KBM-7 (cell line): ENCODE results near the gene MIB1.
"Not testable (repeated sequence)": the region's sequence is repeated elsewhere in the genome, so short reads cannot be mapped to it uniquely, and the experiment has no call there.

Experiments used
- DNase-seq: peaks from one replicate; pipeline ENCODE4 v3.0.0-alpha.2; 2015
- in situ Hi-C: fragments of 300-500 bp; cut with MboI; formaldehyde crosslinking; loops from 2 replicates; pipeline ENCODE4 v1.14.3; 2020; ENCODE audit warnings: low sequenced_read_pairs, low pct_unique_long_range_greater_than_20kb, mixed read lengths

MIB1 gene

DNA sequence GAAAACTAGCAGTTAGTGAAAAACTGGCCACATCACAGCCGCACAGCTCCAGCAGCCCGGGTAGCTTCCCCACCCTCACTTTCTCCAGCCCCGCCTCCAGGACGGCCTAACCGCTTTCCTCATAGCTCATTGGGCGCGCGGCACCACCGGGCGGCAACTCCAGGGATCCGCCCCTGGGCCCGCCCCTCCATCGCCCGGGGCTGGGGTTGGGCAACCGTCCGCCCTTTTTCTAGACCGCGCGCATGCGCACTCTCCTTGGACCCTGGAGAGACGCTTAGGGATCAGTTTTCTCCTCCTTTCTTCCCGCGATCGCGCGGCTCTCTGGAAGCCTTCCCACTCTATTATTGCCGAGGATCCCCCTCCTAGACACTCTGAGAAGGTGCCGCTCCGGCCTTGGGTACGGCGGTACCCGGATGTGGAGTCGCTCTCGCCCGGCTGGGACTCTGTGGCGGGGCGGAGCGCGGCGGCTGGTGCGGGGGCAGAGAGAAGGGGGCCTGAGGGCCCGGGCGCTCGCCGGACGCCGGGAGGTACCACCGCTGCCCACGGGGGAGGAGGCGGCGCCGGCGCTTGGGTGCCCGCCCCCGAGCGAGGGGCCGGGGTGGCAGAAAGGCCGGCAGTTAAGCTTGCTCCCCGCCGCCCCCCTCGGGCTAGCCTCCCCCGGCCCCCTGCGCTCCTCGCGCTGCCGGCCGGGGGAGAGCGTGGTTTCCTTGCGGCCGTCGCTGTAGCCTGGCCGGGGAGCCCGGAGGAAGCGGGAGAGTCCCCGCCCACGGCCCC, at the start of gene MIB1:
MIB1 (plus strand) TSS at position 255 of the 774 bp plus-strand sequence. CDS start 792 bp downstream, outside the sequence.
- DNase-seq: peak; percentile 99
- in situ Hi-C loops: no loop called here

DNA sequence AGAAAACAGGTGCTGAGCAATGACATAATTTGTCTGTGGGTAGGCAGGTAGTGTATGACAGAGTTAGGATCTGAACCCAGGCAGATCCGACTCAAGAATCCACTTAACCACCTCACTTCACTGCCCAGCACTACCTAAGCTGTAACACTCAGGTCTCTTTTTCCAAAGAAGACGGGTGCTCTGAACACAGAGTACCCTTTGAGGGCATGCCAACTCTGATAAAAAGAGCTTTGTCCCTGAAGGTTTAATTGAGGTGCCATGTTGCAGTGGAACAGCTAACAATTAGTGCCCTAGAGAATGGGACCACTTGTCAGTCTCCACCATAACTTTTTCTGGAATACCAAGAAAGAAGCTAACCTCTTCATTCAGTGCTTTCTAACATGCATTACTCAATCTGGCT, 47.3 kb upstream of the MIB1 start:
- in situ Hi-C loops: no loop called here

DNA sequence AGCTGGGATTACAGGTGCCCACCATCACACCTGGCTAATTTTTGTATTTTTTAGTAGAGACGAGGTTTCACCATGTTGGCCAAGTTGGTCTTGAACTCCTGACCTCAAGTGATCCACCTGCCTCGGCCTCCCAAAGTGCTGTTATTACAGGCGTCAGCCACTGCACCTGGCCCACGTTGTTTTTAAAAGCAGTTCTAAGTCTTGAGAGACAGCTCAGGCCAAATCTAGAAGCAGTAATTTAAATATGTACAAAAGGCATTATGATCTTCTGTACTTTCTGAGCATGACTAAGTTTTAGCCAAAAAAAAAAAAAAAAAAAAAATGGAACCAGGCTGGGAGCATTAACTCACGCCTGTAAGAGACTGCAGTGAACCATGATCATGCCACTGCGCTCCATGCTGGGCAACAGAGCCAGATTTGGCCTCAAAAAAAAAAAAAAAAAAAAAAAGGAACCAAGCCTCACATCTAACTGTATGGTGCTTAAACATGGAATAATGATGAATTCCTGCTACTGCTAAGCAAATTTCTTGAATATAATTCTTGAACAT, 40.0 kb upstream of the MIB1 start:
- in situ Hi-C loops: no loop called here
- DNase-seq: peak; percentile 55

More for the DNA sequence above, 47.3 kb upstream of the MIB1 start:
- no peak for DNase-seq

DNA sequence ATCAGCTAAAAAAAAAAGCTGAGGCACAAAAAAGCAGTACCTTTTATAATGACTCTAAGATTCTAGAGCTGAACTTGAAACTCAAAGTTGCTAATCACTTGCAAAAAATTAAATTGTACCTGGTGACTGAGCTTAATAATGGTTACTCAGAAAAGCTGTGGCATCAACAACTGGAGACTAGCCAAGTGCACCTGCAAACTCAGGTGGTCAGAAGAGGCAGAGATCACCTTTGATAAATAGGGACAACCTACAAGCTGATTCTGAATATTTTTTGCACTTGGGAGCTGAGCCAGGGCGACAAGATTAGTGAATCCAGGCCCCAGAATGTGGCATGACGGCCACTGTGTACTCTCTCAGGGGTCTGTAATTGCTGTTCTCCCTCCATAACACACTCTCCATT, 39.0 kb upstream of the MIB1 start:
- DNase-seq: no peak
- in situ Hi-C loops: no loop called here

DNA sequence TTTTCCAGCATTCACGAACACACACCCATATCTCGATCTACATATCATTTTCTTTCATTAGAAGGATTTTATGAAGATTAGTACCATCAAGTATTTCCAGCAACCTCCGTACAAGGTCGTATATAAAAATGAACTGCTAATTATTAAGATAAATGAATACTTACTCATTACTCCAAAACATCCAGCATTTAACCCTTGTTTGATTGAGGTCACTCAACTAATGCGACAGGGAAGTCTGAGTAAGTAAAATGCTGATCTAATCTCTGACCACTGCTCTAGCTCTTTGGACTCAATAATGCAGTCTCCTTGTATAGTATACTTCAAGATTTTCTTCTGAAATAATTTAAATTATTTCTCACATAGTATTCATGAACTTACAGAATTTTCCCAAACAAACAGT, 38.0 kb upstream of the MIB1 start:
- in situ Hi-C loops: no loop called here
- DNase-seq: no peak

DNA sequence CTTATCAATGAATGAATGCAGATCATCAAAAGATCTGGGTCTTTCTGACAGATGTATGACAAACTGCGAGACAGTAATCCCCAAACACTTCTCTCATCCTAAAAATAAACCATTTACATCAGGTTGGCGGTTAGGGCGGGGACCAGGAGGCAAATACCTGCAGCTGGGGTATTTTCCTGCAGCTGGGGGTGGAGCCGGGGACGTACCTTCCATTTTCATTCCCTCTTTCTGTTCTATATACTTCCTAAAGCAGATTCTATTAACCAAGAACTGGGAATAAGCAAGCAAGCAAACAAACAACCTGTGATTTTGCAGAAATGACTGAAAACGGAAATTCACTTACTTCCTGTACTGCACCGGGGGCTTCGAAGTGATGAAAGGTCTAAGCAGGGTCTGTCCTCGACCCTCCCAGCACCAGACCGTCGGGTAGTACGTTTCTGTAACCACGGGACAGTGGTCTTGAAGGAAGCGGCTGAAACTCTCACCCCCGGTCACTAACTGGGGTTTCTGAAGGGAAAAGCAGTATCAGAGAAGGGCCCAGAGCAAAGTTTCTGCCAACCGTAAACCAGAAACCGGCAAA, 37.3 kb upstream of the MIB1 start:
- in situ Hi-C loops: no loop called here
- DNase-seq: peak; percentile 51

DNA sequence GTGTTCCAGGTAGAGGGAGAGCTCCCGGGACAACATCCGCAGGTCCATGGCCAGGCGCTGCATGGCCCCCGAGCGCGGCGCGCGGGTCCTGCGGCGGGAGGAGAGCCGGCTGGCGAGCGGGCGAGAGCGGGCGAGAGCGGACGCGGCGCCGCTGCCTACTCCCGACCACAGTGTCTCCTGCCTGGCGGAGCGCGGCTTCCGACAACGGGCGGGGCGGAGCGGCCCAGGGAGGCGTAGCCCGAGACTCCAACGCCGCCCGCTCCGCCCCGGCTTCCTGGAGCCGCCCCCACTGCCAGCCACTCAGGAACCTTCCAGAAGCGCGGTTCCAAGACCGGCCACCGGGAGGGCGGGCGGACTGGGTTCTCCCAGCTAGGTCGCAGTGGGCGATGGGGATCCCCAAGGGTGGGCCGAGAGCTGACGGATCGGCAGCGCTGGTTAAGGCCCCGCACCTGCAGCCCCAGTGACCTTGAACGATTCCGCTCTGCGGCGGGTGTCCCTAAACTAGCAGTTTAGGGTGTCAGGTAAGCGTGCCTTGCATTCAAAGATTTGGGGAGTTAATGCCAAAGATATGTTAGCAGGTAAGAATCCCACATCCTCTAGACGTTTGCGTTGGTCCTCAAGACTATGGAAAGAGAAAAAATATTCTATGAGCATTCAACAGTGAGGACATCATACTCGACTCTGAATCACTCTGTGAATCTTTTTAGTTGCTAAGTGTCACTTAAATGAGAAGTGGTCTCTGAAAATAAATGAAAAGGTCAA, 35.8 kb upstream of the MIB1 start, which contains the start of gene ABHD3:
ABHD3 (minus strand) TSS at position 172 of the 762 bp plus-strand sequence; CDS start at position 63, 109 bp downstream.
- peak; percentile 94 for DNase-seq
- in situ Hi-C loops: no loop called here

DNA sequence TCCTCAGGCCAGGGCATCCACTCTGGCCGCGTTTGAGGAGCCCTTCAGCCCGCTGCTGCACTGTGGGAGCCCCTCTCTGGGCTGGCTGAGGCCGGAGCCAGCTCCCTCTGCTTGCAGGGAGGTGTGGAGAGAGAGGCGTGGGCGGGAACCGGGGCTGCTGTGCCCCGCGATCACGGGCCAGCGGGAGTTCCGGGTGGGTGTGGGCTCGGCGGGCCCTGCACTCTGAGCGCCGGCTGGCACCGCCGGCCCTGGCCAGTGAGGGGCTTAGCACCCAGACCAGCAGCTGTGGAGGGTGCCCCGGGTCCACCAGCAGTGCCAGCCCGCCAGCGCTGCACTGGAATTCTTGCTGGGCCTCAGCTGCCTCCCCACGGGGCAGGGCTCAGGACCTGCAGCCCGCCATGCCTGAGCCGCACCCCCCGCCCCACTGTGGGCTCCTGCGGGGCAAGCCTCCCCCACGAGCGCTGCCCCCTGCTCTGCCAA, 34.2 kb upstream of the MIB1 start:
- no peak for DNase-seq
- in situ Hi-C loops: no loop called here

DNA sequence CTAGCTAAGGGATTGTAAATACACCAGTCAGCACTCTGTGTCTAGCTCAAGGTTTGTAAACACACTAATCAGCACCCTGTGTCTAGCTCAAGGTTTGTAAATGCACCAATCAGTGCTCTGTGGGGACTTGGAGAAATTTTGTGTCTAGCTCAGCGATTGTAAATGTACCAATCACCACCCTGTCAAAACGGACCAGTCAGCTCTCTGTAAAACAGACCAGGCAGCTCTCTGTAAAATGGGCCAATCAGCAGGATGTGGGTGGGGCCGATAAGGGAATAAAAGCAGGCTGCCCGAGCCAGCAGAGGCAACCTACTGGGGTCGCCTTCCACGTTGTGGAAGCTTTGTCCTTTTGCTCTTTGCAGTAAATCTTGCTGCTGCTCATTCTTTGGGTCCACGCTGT, 33.5 kb upstream of the MIB1 start:
- in situ Hi-C loops, DNase-seq: not testable (repeated sequence)

DNA sequence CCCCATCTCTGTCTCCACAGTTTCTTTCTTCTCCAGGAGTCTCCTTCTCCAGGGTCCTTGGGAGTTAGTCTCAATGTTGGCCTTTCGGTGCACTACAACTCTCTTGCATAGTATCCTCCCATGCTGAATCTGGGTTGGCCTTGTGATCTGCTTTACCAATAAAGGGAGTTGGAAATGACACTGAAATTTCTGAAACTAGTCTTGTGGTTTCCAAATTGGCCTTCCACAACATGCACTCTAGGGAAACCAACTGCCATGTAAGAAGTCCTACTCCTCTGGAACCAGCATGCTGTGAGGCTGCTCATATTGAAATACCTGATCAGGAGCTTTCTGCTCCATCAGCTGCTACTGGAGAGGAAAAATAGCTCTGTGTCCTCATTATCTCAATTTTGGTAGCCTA, 26.1 kb upstream of the MIB1 start:
- in situ Hi-C loops: no loop called here
- no peak for DNase-seq

DNA sequence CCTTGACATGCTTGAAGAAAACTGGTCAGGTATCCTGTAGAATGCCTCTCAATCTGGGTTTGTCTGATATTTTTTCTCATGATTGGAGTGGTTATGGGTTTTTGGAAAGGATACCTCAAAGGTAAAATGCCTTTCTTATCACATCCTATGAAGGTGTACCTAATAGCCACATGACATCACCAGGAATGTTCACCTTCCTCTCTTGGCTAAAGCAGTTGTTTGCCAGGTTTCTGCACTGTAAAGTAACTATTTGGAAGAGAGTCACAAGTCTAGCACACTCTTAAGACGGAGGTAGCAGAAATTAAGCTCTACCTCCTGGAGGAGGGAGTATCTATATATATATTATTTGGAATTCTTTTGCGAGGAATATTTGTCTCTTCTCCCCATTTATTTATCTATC, 17.9 kb upstream of the MIB1 start:
- in situ Hi-C loops: no loop called here
- DNase-seq: no peak

DNA sequence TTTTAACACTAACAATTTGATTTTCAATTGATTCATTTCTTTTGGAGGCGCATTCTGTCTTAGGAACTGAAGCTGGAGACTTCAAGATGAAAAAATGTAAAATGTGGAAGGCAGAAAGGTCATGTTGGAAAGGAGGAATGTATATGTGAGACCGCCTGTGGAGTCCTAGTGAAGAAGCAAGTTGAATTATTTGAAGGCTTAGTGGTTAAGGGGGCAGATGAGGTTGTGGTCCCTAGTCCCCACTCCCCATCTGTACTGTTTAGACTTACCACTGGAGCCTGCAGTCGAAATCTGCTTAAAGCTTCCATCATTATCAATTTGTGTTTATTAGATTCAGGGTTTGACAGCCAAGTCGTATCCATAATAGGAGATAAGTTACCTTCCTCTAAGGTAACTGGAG, 15.4 kb upstream of the MIB1 start:
- DNase-seq: no peak
- in situ Hi-C loops: no loop called here

DNA sequence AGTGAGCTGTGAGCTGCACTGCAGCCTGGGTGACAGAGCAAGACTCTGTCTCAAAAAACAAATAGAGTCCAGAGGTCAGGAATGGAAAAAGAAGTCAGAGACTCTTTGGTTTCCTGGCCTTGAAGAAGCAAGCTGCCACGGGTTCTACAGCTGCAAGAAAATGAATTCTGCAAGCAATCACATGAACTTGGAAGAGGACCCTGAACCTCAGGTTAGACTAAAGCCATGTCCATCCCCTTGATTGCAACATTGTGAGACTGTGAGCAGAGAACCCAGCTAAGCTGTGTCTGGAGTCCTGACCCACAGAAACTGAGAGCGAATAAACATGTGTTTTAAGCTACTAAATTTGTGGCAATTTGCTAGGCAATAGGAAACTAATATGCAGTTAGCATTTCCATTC, 12.9 kb upstream of the MIB1 start:
- in situ Hi-C loops: no loop called here
- DNase-seq: no peak

DNA sequence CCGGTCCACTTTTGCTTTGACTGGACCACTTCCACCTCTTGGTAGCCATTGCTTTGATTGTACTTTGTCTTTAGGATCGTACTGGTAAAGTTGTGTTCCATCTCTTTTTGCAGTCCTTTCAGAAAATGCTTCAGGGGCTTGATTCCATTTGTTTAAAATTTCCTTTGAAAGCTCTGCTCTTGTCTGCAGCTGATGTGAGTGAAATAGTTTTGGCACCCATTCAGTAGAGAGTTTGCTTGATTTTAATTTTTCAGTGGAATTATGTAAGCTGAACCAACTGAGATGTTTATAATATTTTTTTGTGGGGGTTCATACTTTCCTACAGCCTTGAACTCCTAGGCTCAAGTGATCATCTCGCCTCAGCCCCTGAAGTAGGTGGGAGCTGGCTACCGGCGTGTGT, 7.6 kb upstream of the MIB1 start:
- no peak for DNase-seq
- in situ Hi-C loops: no loop called here

DNA sequence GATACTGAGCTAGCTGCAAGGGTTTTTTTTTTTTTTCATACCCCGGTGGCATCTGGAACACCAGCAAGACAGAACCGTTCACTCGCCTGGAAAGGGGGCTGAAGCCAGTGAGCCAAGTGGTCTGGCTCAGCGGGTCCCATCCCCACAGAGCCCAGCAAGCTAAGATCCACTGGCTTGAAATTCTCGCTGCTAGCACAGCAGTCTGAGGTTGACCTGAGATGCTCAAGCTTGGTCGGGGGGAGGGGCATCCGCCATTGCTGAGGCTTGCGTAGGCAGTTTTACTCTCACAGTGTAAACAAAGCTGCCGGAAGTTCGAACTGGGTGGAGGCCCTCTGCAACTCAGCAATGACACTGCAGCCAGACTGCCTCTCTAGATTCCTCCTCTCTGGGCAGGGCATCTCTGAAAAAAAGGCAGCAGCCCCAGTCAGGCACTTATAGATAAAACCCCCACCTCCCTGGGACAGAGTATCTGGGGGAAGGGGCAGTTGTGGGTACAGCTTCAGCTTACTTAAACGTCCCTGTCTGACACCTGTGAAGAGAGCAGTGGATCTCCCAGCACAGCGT, 5.1 kb upstream of the MIB1 start:
- in situ Hi-C loops: no loop called here
- no peak for DNase-seq

DNA sequence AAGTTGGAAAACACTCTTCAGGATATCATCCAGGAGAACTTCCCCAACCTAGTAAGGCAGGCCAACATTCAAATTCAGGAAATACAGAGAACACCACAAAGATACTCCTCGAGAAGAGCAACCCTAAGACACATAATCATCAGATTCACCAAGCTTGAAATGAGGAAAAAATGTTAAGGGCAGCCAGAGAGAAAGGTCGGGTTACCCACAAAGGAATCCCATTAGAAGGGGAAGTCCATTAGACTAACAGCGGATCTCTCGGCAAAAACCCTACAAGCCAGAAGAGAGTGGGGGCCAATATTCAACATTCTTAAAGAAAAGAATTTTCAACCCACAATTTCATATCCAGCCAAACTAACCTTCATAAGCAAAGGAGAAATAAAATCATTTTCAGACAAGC, 3.7 kb upstream of the MIB1 start:
- DNase-seq, in situ Hi-C loops: not testable (repeated sequence)

DNA sequence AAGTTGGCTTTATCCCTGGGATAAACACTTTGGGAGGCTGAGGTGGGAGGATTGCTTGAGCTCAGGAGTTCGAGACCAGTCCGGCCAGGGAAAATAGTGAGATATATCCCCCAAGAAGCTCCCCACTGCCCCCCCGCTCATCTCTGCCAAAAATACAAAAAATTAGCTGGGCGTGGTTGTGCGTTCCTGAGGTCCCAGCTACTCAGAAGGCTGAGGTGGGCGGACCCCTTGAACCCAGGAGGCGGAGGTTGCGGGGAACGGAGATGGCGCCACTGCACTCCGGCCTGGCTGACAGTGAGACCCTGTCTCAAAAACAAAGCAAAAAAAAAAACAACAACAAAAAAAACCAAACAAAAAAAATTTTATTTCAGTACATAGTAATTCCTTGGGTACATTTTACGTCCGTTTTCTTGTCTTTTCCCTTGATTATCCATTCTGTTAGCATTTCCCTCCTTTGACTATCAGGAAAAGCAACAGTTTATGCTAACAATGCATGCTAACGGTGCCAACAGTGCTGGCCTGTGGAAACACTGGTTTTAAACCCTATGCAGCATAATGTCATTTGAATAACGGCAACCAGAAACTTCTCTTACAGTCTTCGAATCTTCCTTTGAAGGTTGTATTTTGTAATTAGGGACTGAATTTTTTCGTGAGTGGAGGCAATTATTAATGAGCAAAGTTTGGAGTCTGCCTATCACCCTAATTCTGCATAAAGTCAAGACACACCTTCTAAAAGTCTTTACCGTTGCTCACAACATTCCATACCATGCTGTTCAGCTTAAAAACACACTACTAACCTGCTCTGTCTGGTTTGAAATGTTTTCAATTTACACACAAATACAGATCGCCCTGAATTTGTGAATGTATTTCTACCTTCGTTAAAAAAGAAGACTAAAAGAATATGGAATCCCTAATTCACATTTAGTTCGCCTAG, 721 bp upstream of the MIB1 start:
- no peak for DNase-seq
- in situ Hi-C loops: no loop called here

DNA sequence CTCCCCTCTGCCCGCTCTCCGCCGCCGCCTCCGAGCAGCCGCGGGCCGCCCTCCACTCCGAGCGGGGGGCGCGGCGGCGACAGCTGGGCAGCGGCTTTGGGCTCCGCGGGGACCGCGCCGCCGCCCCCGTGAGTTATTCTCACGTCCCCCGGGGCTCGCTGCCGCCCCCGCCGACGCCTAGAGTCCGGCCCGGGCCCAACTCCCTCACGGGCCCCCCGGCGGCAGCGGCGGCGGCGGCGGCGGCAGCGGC, 645 bp downstream of the MIB1 start:
- in situ Hi-C loops: no loop called here
- no peak for DNase-seq
